Measurements from ENCODE around the gene GNB1L.

GRCh38 chr22:19831016-19831415, 23.7 kb downstream of the GNB1L start:
- TF ChIP-seq, protein P1, sequence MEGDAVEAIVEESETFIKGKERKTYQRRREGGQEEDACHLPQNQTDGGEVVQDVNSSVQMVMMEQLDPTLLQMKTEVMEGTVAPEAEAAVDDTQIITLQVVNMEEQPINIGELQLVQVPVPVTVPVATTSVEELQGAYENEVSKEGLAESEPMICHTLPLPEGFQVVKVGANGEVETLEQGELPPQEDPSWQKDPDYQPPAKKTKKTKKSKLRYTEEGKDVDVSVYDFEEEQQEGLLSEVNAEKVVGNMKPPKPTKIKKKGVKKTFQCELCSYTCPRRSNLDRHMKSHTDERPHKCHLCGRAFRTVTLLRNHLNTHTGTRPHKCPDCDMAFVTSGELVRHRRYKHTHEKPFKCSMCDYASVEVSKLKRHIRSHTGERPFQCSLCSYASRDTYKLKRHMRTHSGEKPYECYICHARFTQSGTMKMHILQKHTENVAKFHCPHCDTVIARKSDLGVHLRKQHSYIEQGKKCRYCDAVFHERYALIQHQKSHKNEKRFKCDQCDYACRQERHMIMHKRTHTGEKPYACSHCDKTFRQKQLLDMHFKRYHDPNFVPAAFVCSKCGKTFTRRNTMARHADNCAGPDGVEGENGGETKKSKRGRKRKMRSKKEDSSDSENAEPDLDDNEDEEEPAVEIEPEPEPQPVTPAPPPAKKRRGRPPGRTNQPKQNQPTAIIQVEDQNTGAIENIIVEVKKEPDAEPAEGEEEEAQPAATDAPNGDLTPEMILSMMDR (IDR thresholded peaks at IDR 0.05), result no peak
- TF ChIP-seq EZH2 (IDR thresholded peaks at IDR 0.05), result no peak

Measured in neural progenitor cell (in vitro differentiated cells).